BLaER1 treated with 17β-estradiol and CSF1 and Interleukin-3, amounts not matched to agents 10 nM and 100 nM (cell line): ENCODE measurements around the gene PAK6.

Experiments used
- H3K27ac ChIP-seq, 11 experiments: shearing (Covaris generic); formaldehyde crosslinking; 2 replicates each; pipeline ENCODE4 v1.8.1; 2022
- H3K27me3 ChIP-seq, 11 experiments: shearing (Covaris generic); formaldehyde crosslinking; 2 replicates each; pipeline ENCODE4 v1.8.1; 2022
- H3K36me3 ChIP-seq, 11 experiments: shearing (Covaris generic); formaldehyde crosslinking; 2 replicates each; pipeline ENCODE4 v1.8.1; 2022
- H3K4me1 ChIP-seq, 10 experiments: shearing (Covaris generic); formaldehyde crosslinking; 2 replicates each; pipeline ENCODE4 v1.8.1; 2022
- H3K4me2 ChIP-seq, 11 experiments: shearing (Covaris generic); formaldehyde crosslinking; 2 replicates each; pipeline ENCODE4 v1.8.1; 2022
- H3K4me3 ChIP-seq, 10 experiments: shearing (Covaris generic); formaldehyde crosslinking; 2 replicates each; pipeline ENCODE4 v1.8.1; 2022
- H3K9ac ChIP-seq, 11 experiments: shearing (Covaris generic); formaldehyde crosslinking; 2 replicates each; pipeline ENCODE4 v1.8.1; 2022
- H3K9me3 ChIP-seq, 11 experiments: shearing (Covaris generic); formaldehyde crosslinking; replicated peaks in 1 of 11; 2 replicates each; pipeline ENCODE4 v1.8.1; 2022
- H4K20me1 ChIP-seq, 11 experiments: shearing (Covaris generic); formaldehyde crosslinking; 2 replicates each; pipeline ENCODE4 v1.8.1; 2022
- Cebpa-rat ChIP-seq, 11 experiments: shearing (Covaris generic); IDR thresholded peaks; 2 replicates each; pipeline ENCODE4 v1.8.1; 2022

PAK6 gene

DNA sequence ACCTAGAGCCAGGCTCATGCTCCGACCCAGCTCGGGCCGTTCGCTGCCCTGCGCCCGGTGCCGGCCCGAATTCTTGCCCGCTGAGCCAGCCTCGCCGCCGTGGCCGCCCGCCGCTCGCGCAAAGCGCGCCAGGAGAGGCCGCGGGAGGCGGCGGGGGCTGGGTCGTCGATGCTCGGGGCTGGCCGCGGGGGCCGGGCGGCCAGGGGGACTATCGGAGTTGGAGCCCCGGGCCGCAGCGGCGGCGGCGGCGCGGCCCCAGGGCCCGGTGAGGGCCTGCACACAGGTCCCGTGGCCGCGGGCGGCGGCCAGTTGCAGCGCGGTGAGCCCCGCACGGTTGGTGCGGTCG is 42.9 kb downstream of the PAK6 start:
- H3K4me3 ChIP-seq, result peak overlapping the region; percentile 56 to 73 (median 62)
- H3K27me3 ChIP-seq, result peaks cover 45 to 80% (median 65%) of the 10 kb centered on the region in 11 experiments
- H3K4me2 ChIP-seq, result peak overlapping the region; percentile 79 to 100 (median 99)
- H3K4me1 ChIP-seq, result peaks cover 51 to 90% (median 78%) of the 10 kb centered on the region in 10 experiments
- H4K20me1 ChIP-seq, result peaks cover 0 to 53% (median 16%) of the 10 kb centered on the region in 11 experiments; a peak in 15 of 22 replicates
- peak overlapping the region; percentile 11 to 70 (median 54); a peak in 15 of 22 replicates for H3K9ac ChIP-seq
- no peak overlapping the region for H3K27ac ChIP-seq
- H3K9me3 ChIP-seq, result no peaks in the 10 kb centered on the region
- no peak for TF ChIP-seq Cebpa-rat (IDR thresholded peaks at IDR 0.05)
- peaks cover 0 to 12% (median 0%) of the 10 kb centered on the region in 11 experiments; a peak in 9 of 22 replicates for H3K36me3 ChIP-seq

- no peak overlapping the region for H3K27ac ChIP-seq
- H3K9me3 ChIP-seq, result no peaks in the 10 kb centered on the region
- H3K4me1 ChIP-seq, result peaks cover 46 to 90% (median 75%) of the 10 kb centered on the region in 10 experiments
- H3K27me3 ChIP-seq, result peaks cover 45 to 80% (median 65%) of the 10 kb centered on the region in 11 experiments
- H3K36me3 ChIP-seq, result peaks cover 0 to 17% (median 0%) of the 10 kb centered on the region in 11 experiments; a peak in 10 of 22 replicates
- peak overlapping the region; percentile 79 to 100 (median 99) for H3K4me2 ChIP-seq
- TF ChIP-seq Cebpa-rat (IDR thresholded peaks at IDR 0.05), result no peak
- peaks cover 0 to 58% (median 16%) of the 10 kb centered on the region in 11 experiments; a peak in 15 of 22 replicates for H4K20me1 ChIP-seq
- peak overlapping the region; percentile 56 to 73 (median 62) for H3K4me3 ChIP-seq
- H3K9ac ChIP-seq, result peak overlapping the region; percentile 32 to 74 (median 61); a peak in 21 of 22 replicates
These were observed 43.4 kb downstream of the PAK6 start for GRCh38 chr15:40282147-40282868.

GRCh38 chr15:40282869-40283614 is 44.2 kb downstream of the PAK6 start, which contains the start of gene ANKRD63:
ANKRD63 (minus strand) TSS chr15:40283064; CDS start chr15:40282586, 478 bp downstream.
- no peak for TF ChIP-seq Cebpa-rat (IDR thresholded peaks at IDR 0.05)
- peaks cover 0 to 25% (median 3%) of the 10 kb centered on the region in 11 experiments; a peak in 11 of 22 replicates for H3K36me3 ChIP-seq
- no peak within 1 kb of the TSS for H3K27ac ChIP-seq
- H4K20me1 ChIP-seq, result peaks cover 0 to 65% (median 16%) of the 10 kb centered on the region in 11 experiments; a peak in 15 of 22 replicates
- peak within 1 kb of the TSS; percentile 32 to 74 (median 61); a peak in 21 of 22 replicates for H3K9ac ChIP-seq
- H3K27me3 ChIP-seq, result peaks cover 45 to 75% (median 65%) of the 10 kb centered on the region in 11 experiments
- peaks cover 39 to 90% (median 68%) of the 10 kb centered on the region in 10 experiments for H3K4me1 ChIP-seq
- H3K4me3 ChIP-seq, result peak within 1 kb of the TSS; percentile 56 to 73 (median 62)
- no peaks in the 10 kb centered on the region for H3K9me3 ChIP-seq
- H3K4me2 ChIP-seq, result peak within 1 kb of the TSS; percentile 79 to 100 (median 99)

- Histone ChIP-seq H3K9me3 (no peaks in the 10 kb centered on the region), H4K20me1 (peaks cover 0 to 73% (median 17%) of the 10 kb centered on the region in 11 experiments; a peak in 15 of 22 replicates), H3K27ac (no peak overlapping the region), H3K9ac (peak overlapping the region in 3 of 11 experiments; percentile 48 to 74 (median 71); a peak in 3 of 22 replicates), H3K36me3 (peaks cover 0 to 32% (median 10%) of the 10 kb centered on the region in 11 experiments; a peak in 12 of 22 replicates), H3K4me1 (peaks cover 32 to 90% (median 65%) of the 10 kb centered on the region in 10 experiments), H3K4me2 (peak overlapping the region; percentile 79 to 100 (median 99)), H3K4me3 (peak overlapping the region; percentile 56 to 73 (median 62); a peak in 15 of 20 replicates), H3K27me3 (peaks cover 45 to 74% (median 62%) of the 10 kb centered on the region in 11 experiments)
- no peak for TF ChIP-seq Cebpa-rat (IDR thresholded peaks at IDR 0.05)
These were observed 44.9 kb downstream of the PAK6 start for GRCh38 chr15:40283615-40284300.

- Histone ChIP-seq H3K9me3 (no peaks in the 10 kb centered on the region), H3K36me3 (peaks cover 0 to 46% (median 17%) of the 10 kb centered on the region in 11 experiments; a peak in 13 of 22 replicates), H3K4me1 (peaks cover 22 to 84% (median 55%) of the 10 kb centered on the region in 10 experiments), H3K4me3 (no peak overlapping the region), H3K9ac (no peak overlapping the region), H3K27me3 (peaks cover 39 to 63% (median 51%) of the 10 kb centered on the region in 11 experiments), H3K27ac (no peak overlapping the region), H4K20me1 (peaks cover 0 to 86% (median 19%) of the 10 kb centered on the region in 11 experiments; a peak in 15 of 22 replicates), H3K4me2 (peak overlapping the region in 5 of 11 experiments; percentile 36 to 81 (median 65); a peak in 10 of 22 replicates)
- no peak for TF ChIP-seq Cebpa-rat (IDR thresholded peaks at IDR 0.05)
These were observed 46.3 kb downstream of the PAK6 start for GRCh38 chr15:40285151-40285550.

- Histone ChIP-seq H3K9me3 (no peaks in the 10 kb centered on the region), H3K27me3 (peaks cover 35 to 59% (median 47%) of the 10 kb centered on the region in 11 experiments), H3K4me3 (no peak overlapping the region), H4K20me1 (peaks cover 0 to 90% (median 16%) of the 10 kb centered on the region in 11 experiments; a peak in 15 of 22 replicates), H3K36me3 (peaks cover 0 to 50% (median 20%) of the 10 kb centered on the region in 11 experiments; a peak in 13 of 22 replicates), H3K9ac (peak overlapping the region in 4 of 11 experiments; percentile 3 to 44 (median 15); a peak in 1 of 22 replicates), H3K4me2 (peak overlapping the region in 7 of 11 experiments; percentile 4 to 81 (median 56); a peak in 12 of 22 replicates), H3K4me1 (peaks cover 22 to 85% (median 51%) of the 10 kb centered on the region in 10 experiments), H3K27ac (peak overlapping the region in 1 of 11 experiments; percentile 3; a peak in 1 of 22 replicates)
- TF ChIP-seq Cebpa-rat (IDR thresholded peaks at IDR 0.05), result no peak
These were observed 46.7 kb downstream of the PAK6 start for GRCh38 chr15:40285554-40286011.

- Histone ChIP-seq H4K20me1 (peaks cover 0 to 89% (median 11%) of the 10 kb centered on the region in 11 experiments; a peak in 15 of 22 replicates), H3K27me3 (peaks cover 30 to 54% (median 42%) of the 10 kb centered on the region in 11 experiments), H3K4me2 (peak overlapping the region in 7 of 11 experiments; percentile 4 to 81 (median 56); a peak in 12 of 22 replicates), H3K9me3 (no peaks in the 10 kb centered on the region), H3K36me3 (peaks cover 0 to 53% (median 20%) of the 10 kb centered on the region in 11 experiments; a peak in 13 of 22 replicates), H3K4me1 (peaks cover 22 to 85% (median 48%) of the 10 kb centered on the region in 10 experiments), H3K9ac (peak overlapping the region in 4 of 11 experiments; percentile 3 to 44 (median 15); a peak in 4 of 22 replicates), H3K27ac (peak overlapping the region in 1 of 11 experiments; percentile 3; a peak in 1 of 22 replicates), H3K4me3 (no peak overlapping the region)
- TF ChIP-seq Cebpa-rat (IDR thresholded peaks at IDR 0.05), result no peak
These were observed 47.2 kb downstream of the PAK6 start for GRCh38 chr15:40286061-40286532.
